ENCODE results near the gene COG4.
A peak's percentile ranks its signal among the peaks of the same experiment; 100 is the strongest.
"Not testable (repeated sequence)": the region's sequence is repeated elsewhere in the genome, so short reads cannot be mapped to it uniquely, and the experiment has no call there.

Gene COG4

GRCh38 chr16:70453117-70453891, 70.0 kb downstream of the COG4 start:
- no peak for TF ChIP-seq CTCF (IDR thresholded peaks at IDR 0.05; ENCODE audit: low read length, missing control alignments)
- peak overlapping the region; percentile 84 for H3K4me3 ChIP-seq (replicated peaks; ENCODE audit: low read depth, low read length)
- DNase-seq (ENCODE audit: low read depth) = no peak

GRCh38 chr16:70451004-70451340, 72.4 kb downstream of the COG4 start:
- DNase-seq (ENCODE audit: low read depth); H3K4me3 ChIP-seq (replicated peaks; ENCODE audit: low read depth, low read length): not testable (repeated sequence)

- not testable (repeated sequence) for DNase-seq (ENCODE audit: low read depth); H3K4me3 ChIP-seq (replicated peaks; ENCODE audit: low read depth, low read length)
Measured at GRCh38 chr16:70450142-70451003, 73.0 kb downstream of the COG4 start.

- TF ChIP-seq CTCF (IDR thresholded peaks at IDR 0.05; ENCODE audit: low read length, missing control alignments) = no peak
Measured at GRCh38 chr16:70448075-70448474, 75.3 kb downstream of the COG4 start.

GRCh38 chr16:70444249-70445063, 78.9 kb downstream of the COG4 start:
- DNase-seq (ENCODE audit: low read depth) = no peak
- H3K4me3 ChIP-seq (replicated peaks; ENCODE audit: low read depth, low read length) = no peak overlapping the region
- TF ChIP-seq CTCF (IDR thresholded peaks at IDR 0.05; ENCODE audit: low read length, missing control alignments) = no peak

More at GRCh38 chr16:70448075-70448474, 75.3 kb downstream of the COG4 start:
- no peak overlapping the region for H3K4me3 ChIP-seq (replicated peaks; ENCODE audit: low read depth, low read length)
- no peak for DNase-seq (ENCODE audit: low read depth)

- no peak overlapping the region for H3K4me3 ChIP-seq (replicated peaks; ENCODE audit: low read depth, low read length)
- TF ChIP-seq CTCF (IDR thresholded peaks at IDR 0.05; ENCODE audit: low read length, missing control alignments) = no peak
- no peak for DNase-seq (ENCODE audit: low read depth)
Measured at GRCh38 chr16:70442344-70442743, 81.0 kb downstream of the COG4 start.

GRCh38 chr16:70441406-70441990, 81.9 kb downstream of the COG4 start:
- no peak for TF ChIP-seq CTCF (IDR thresholded peaks at IDR 0.05; ENCODE audit: low read length, missing control alignments)
- no peak overlapping the region for H3K4me3 ChIP-seq (replicated peaks; ENCODE audit: low read depth, low read length)
- no peak for DNase-seq (ENCODE audit: low read depth)
